NB4 (cell line): Measurements from ENCODE around the gene UBE2K.
"Not testable (repeated sequence)": the region's sequence is repeated elsewhere in the genome, so short reads cannot be mapped to it uniquely, and the experiment has no call there.

Experiments used
- DNase-seq: peaks from one replicate; pipeline ENCODE4 v3.0.0; 2010; ENCODE audit warnings: low read depth
- H3K4me3 ChIP-seq: one replicate; pipeline ENCODE4 v1.5.1; 2011; ENCODE audit warnings: mild to moderate bottlenecking, low read depth, low read length, moderate library complexity
- CTCF ChIP-seq: IDR thresholded peaks from one replicate; pipeline ENCODE4 v1.5.1; 2012; ENCODE audit warnings: low read depth, low read length
- MAX ChIP-seq: IDR thresholded peaks from 2 replicates; pipeline ENCODE4 v1.6.1; 2011; ENCODE audit warnings: low read depth, low read length
- MYC ChIP-seq: IDR thresholded peaks from 2 replicates; pipeline ENCODE4 v1.6.1; 2011; ENCODE audit warnings: low read depth, low read length
- POLR2A ChIP-seq: IDR thresholded peaks from 2 replicates; pipeline ENCODE4 v1.6.1; 2011; ENCODE audit warnings: mild to moderate bottlenecking; ENCODE audit not compliant: insufficient read length; ENCODE audit errors: extremely low read depth

Gene UBE2K

GRCh38 chr4:39770471-39770870, 72.5 kb downstream of the UBE2K start:
- no peak overlapping the region for H3K4me3 ChIP-seq
- DNase-seq: no peak
- TF ChIP-seq POLR2A (no peak), CTCF (no peak), MYC (no peak), MAX (no peak)

GRCh38 chr4:39770969-39771724, 73.2 kb downstream of the UBE2K start:
- TF ChIP-seq MAX (no peak), MYC (no peak), CTCF (no peak), POLR2A (no peak)
- DNase-seq: no peak
- no peak overlapping the region for H3K4me3 ChIP-seq

GRCh38 chr4:39781988-39782387, 84.1 kb downstream of the UBE2K start:
- not testable (repeated sequence) for DNase-seq, H3K4me3 ChIP-seq

GRCh38 chr4:39785083-39785482, 87.1 kb downstream of the UBE2K start:
- no peak for DNase-seq
- TF ChIP-seq MYC (no peak), POLR2A (no peak), CTCF (no peak), MAX (no peak)
- no peak overlapping the region for H3K4me3 ChIP-seq

GRCh38 chr4:39786838-39787237, 88.9 kb downstream of the UBE2K start:
- no peak overlapping the region for H3K4me3 ChIP-seq
- TF ChIP-seq MAX (no peak), POLR2A (no peak), CTCF (no peak), MYC (no peak)
- no peak for DNase-seq

GRCh38 chr4:39792128-39792527, 94.2 kb downstream of the UBE2K start:
- DNase-seq: no peak
- TF ChIP-seq CTCF (no peak), MAX (no peak), MYC (no peak)
- H3K4me3 ChIP-seq: no peak overlapping the region
